ENCODE measurements around the gene PTPRE.

Gene PTPRE

DNA sequence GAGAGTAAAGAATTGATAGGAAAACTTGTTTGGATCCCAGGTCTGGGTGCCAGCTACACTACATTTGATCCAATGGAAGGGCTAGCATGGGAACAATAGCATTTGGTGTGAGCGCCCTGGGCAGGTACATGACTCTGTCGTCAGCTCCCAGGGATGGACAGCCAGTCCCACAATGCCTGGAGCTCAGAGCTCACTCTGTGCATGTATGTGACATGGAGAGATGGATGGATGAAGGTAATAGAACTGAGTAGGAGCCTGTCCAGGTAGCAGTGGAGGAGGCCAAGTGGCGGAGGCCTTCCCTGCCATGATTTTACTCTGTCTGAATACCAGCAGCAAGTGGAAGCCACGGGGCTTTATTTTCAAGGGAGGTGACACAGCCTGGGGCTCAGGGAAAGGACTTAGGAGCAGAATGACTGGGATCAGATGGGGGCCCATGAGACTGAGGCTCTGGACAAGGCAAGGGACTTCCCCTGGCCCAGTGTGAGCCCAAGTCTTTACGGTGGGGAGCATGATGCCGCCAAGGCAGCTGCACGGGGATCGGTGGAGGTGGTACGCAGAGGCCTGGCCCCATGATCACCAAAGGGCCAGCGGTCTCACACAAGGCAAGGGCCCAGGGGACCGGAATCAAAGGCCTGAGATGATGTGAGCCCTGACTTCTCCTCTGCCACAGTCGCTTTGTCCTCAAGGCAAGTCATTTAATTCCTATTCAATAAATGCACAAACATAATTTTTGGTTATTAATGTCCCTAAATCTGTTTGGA lies 5.9 kb downstream of the PTPRE start:
- no peak for DNase-seq (ENCODE audit: low read depth)
- no peak overlapping the region for H3K4me3 ChIP-seq (ENCODE audit: low read depth, low read length)
- TF ChIP-seq, protein P1, sequence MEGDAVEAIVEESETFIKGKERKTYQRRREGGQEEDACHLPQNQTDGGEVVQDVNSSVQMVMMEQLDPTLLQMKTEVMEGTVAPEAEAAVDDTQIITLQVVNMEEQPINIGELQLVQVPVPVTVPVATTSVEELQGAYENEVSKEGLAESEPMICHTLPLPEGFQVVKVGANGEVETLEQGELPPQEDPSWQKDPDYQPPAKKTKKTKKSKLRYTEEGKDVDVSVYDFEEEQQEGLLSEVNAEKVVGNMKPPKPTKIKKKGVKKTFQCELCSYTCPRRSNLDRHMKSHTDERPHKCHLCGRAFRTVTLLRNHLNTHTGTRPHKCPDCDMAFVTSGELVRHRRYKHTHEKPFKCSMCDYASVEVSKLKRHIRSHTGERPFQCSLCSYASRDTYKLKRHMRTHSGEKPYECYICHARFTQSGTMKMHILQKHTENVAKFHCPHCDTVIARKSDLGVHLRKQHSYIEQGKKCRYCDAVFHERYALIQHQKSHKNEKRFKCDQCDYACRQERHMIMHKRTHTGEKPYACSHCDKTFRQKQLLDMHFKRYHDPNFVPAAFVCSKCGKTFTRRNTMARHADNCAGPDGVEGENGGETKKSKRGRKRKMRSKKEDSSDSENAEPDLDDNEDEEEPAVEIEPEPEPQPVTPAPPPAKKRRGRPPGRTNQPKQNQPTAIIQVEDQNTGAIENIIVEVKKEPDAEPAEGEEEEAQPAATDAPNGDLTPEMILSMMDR (IDR thresholded peaks at IDR 0.05; ENCODE audit: low read depth, low read length, missing control alignments), result no peak

DNA sequence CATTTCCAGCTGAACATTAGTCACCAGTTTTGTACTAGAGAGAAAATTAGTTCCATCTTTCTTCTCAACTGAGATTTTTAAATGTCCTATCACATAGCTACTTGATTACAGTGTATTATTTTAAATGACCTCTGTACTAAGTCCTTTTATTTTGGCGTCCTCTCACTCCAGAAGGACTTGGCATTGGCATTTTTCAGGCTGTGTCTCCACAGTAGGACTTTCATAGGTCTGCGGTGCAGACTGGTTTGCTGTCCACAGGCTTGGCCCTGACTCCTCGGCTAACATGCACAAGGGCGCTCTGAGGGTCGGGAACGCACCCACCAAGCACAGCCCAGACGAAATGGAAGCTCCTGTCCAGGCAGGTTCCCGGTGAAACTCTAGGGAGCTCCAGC lies 6.5 kb downstream of the PTPRE start:
- DNase-seq (ENCODE audit: low read depth), result no peak
- no peak overlapping the region for H3K4me3 ChIP-seq (ENCODE audit: low read depth, low read length)
- TF ChIP-seq, protein P1 (IDR thresholded peaks at IDR 0.05; ENCODE audit: low read depth, low read length, missing control alignments), result no peak

DNA sequence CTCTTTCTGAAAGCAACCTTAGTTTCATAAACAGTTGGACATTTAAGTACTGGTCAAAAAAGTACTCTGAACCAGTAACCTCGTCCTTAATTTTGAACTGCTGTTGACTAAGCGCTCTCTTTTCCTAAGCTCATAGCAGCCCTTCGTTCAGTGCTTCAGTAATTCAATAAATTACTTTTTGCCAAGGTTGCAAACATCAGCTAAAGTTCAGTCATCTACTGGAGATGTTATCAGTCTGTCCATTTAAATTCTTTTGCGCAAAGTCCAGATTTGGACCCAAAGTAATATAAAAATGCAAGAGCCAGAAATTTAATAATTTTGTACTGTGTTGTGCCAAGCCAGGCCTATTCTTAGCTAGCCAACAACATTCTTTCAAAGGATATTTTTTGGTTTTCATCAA lies 8.4 kb downstream of the PTPRE start:
- TF ChIP-seq, protein P1 (IDR thresholded peaks at IDR 0.05; ENCODE audit: low read depth, low read length, missing control alignments), result no peak
- no peak overlapping the region for H3K4me3 ChIP-seq (ENCODE audit: low read depth, low read length)
- no peak for DNase-seq (ENCODE audit: low read depth)

DNA sequence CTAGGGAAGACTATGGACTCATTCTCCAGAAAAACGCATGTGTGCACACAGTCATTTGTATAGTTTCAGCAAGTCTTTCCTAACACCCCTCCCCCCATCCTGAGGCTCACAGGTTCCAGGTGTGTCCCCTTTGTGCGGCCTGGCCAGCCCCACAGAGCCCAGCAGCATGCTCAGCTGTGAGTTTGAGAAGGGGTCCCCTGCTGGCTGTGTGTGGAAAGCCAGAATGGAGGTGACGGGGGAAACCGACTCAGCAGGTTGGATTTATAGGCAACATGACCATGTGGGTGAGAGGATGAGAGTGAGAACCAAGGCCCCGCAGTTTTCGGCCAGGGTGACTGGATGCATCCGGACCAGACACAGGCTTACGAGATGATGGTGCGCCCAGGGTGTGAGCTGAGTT lies 9.9 kb downstream of the PTPRE start:
- no peak overlapping the region for H3K4me3 ChIP-seq (ENCODE audit: low read depth, low read length)
- TF ChIP-seq, protein P1 (IDR thresholded peaks at IDR 0.05; ENCODE audit: low read depth, low read length, missing control alignments), result no peak
- DNase-seq (ENCODE audit: low read depth), result no peak

DNA sequence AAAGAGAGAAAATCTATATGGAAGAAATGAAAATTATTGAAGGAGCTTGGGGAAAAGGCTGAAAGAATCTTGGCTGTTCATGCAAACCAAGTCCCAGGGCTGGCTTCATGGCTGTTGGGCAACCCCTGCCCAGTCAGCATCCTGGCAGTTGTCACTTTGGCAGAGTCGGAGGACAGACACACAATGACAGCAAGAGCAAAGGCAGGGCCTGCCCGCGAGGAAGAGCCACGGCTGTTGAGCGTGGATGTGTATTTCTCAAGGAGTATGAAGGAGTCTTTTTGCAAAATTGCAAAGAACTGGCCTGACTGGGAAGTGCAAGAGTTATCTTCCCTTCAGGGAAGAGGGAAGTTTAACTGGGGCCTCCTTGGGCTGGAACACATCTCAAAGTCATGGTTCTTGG lies 11.7 kb downstream of the PTPRE start:
- TF ChIP-seq, protein P1 (IDR thresholded peaks at IDR 0.05; ENCODE audit: low read depth, low read length, missing control alignments), result no peak
- no peak for DNase-seq (ENCODE audit: low read depth)
- no peak overlapping the region for H3K4me3 ChIP-seq (ENCODE audit: low read depth, low read length)

DNA sequence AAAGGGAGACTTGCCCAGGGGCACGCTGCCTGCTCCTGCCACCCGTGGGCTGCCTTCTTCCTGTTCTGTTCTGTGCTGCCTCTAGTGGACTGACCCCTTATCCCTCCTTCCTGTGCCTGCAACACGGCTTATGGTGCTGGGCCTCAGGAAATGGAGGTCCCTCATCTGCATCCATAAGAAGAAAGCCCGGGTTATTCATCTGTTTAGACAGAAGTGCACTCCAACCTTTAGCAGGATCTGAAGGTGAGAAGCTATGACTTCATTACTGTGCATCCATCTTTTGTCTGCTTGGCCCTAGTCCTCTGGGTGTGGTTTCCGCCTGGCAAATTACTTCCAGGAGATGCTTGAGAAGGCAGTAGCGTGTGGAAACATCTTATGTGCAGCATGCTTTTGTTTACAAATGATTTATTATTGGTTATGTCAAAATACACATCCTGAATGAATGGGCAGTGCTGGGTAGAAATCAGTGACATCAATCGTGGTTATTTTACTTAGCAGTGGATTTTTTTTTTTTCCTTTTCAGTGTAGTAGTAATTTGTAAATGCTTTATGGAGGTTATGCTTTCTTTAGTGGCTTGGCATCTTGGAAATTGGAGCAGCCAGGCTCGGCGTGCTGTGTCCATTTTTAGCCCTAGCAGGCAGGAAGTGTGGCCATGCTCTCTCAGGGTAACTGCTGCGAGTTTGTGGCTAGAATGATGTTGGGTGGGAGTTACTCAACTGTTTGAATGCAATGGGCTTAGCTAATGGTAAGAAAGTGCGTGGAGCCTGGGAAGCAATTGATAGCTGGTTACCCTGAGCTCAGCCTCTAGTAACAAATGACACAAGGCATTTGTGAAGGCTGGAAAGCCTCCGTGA lies 12.7 kb downstream of the PTPRE start:
- DNase-seq (ENCODE audit: low read depth), result no peak
- no peak overlapping the region for H3K4me3 ChIP-seq (ENCODE audit: low read depth, low read length)

More for the DNA sequence above, 12.7 kb downstream of the PTPRE start:
- TF ChIP-seq, protein P1 (IDR thresholded peaks at IDR 0.05; ENCODE audit: low read depth, low read length, missing control alignments), result peak; percentile 29

Data from GM12864 (cell line).